Upper lobe of left lung (tissue), 4 donors: ENCODE data around the gene MED13.

Experiments used
- POLR2A ChIP-seq, 4 donors: fragments of 450-650 bp; IDR thresholded peaks; one replicate each; pipeline ENCODE4 v1.5.1; 2016 to 2017; ENCODE audit warnings: antibody characterized with exemption in 4 of 4, mild to moderate bottlenecking in 2 of 4
- POLR2AphosphoS5 ChIP-seq, 2 donors: sonication (generic); formaldehyde crosslinking; IDR thresholded peaks; one replicate each; pipeline ENCODE4 v1.5.1; 2017; ENCODE audit warnings: antibody characterized with exemption in 2 of 2
- TF ChIP-seq, protein P1 (sequence below), 6 experiments: fragments of 450-650 bp in 4 of 6; fragments of 200-600 bp in 2 of 6; sonication (generic) in 2 of 6; IDR thresholded peaks; one replicate each; pipeline ENCODE4 v1.5.1; 2016 to 2019; ENCODE audit warnings: antibody characterized with exemption in 6 of 6

DNA sequence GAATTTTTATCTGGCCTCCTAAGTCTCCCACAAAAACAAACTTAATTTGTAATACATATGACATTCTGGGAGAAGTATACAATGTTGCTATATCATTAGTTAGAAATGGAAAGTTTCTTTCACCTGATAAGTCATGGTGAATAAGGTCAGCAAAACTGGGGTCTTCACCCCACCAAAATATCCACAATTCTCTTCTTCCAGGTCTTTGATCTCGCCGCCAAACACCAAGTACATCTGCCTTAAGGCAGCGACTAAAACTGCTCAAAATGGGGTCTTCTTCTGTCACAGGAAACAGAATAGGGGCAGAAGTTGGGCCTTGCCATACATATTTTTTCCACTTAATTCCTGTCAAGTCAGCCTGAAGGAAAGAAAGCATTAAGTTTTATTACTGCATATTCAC lies 2.1 kb downstream of the MED13 start:
- TF ChIP-seq POLR2A (IDR thresholded peaks at IDR 0.05) (no peak), POLR2AphosphoS5 (IDR thresholded peaks at IDR 0.05) (no peak)
- TF ChIP-seq, protein P1, sequence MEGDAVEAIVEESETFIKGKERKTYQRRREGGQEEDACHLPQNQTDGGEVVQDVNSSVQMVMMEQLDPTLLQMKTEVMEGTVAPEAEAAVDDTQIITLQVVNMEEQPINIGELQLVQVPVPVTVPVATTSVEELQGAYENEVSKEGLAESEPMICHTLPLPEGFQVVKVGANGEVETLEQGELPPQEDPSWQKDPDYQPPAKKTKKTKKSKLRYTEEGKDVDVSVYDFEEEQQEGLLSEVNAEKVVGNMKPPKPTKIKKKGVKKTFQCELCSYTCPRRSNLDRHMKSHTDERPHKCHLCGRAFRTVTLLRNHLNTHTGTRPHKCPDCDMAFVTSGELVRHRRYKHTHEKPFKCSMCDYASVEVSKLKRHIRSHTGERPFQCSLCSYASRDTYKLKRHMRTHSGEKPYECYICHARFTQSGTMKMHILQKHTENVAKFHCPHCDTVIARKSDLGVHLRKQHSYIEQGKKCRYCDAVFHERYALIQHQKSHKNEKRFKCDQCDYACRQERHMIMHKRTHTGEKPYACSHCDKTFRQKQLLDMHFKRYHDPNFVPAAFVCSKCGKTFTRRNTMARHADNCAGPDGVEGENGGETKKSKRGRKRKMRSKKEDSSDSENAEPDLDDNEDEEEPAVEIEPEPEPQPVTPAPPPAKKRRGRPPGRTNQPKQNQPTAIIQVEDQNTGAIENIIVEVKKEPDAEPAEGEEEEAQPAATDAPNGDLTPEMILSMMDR (IDR thresholded peaks at IDR 0.05): no peak
